HG02938 (cell line): Measurements from ENCODE around the gene INPPL1.

Experiments used
- ATAC-seq: cut with Tn5 transposase; IDR thresholded peaks from one replicate; pipeline ENCODE4 v1.9.1; 2021; ENCODE audit warnings: mild to moderate bottlenecking, moderate library complexity; ENCODE audit not compliant: unreplicated experiment

INPPL1 gene

GRCh38 chr11:72209101-72209500 is 15.5 kb upstream of the INPPL1 start:
- no peak for ATAC-seq

- ATAC-seq, result no peak
These were observed 7.9 kb upstream of the INPPL1 start, which contains the start of gene FOLR2 for GRCh38 chr11:72216638-72217037. Gene FOLR2, plus strand, starts transcription at chr11:72216794. Its CDS starts 1,791 bp downstream, at chr11:72218585.

DNA sequence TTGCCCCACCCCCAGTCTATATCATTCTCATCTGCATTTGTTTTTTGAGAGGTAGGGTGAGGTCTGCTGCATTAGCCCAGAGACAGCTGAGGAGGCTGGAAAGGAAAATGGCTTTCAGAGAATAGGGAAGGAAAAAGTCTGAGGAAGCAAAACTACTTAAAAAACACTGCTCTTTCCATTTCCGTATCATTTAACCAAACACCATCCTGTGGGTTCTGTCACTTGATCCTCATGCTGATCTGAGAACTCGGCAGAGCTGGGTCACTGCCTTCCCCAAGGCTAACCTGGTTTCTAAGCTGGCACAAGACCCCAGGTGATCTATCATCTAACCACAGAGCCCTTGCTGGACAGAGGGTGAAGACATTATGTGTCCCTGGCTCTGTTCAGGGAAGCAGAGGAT is 6.7 kb upstream of the INPPL1 start:
- ATAC-seq, result no peak

DNA sequence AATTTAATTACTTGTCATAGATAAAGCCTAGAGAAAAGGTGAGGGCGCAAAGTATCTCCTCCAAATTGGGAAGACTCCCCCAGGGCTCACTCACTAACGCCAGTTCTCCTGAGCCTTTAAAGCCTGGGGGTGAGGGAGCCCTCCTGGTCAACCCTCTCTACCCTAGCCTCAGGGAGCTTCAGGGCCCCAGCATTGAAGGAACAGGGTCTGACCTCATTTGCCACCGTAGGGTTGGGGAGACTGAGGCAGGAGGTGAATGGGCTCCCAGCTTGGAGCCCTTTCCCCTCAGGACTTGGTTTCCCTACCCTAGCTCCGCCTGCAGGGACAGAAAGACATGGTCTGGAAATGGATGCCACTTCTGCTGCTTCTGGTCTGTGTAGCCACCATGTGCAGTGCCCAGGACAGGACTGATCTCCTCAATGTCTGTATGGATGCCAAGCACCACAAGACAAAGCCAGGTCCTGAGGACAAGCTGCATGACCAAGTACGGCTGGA is 6.3 kb upstream of the INPPL1 start:
- no peak for ATAC-seq

DNA sequence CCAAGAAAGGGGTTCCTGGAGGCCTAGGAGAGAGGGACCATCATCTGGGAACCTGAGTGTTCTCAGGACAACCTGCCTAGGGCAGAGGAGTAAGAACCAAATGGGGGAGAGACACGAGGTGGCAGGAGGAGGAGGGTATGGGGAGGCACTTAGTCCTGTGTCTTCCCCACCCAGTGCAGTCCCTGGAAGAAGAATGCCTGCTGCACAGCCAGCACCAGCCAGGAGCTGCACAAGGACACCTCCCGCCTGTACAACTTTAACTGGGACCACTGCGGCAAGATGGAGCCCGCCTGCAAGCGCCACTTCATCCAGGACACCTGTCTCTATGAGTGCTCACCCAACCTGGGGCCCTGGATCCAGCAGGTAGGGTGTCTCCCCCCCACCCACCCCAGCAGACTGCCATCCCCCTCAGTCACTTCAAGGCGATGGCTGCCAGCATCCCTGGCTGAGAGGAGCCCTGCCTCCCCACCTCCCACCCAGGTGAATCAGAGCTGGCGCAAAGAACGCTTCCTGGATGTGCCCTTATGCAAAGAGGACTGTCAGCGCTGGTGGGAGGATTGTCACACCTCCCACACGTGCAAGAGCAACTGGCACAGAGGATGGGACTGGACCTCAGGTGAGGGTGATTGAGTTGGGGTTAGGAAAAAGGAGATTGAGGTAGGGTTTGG is 3.7 kb upstream of the INPPL1 start:
- ATAC-seq, result no peak

DNA sequence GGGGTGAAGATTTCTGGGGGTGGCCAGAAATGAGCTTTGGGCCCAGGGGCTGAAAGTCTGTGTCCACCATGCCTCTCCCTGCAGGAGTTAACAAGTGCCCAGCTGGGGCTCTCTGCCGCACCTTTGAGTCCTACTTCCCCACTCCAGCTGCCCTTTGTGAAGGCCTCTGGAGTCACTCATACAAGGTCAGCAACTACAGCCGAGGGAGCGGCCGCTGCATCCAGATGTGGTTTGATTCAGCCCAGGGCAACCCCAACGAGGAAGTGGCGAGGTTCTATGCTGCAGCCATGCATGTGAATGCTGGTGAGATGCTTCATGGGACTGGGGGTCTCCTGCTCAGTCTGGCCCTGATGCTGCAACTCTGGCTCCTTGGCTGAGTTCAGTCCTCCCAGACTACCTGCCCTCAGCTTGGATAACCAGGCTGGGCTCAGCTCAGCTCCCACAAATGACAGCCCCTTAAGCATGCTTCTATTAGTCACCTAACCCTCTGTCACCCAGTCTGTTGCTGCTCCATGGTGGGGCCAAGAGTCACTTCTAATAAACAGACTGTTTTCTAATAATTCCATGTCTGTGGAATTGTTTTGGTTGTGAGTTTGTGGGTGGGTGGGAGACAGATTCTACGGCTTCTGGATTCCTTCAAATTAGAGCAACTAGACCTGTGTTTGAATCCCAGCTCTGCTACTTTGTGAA is 3.0 kb upstream of the INPPL1 start:
- ATAC-seq, result no peak

GRCh38 chr11:72222106-72222891 is 2.3 kb upstream of the INPPL1 start:
- ATAC-seq, result no peak

- ATAC-seq, result peak; percentile 63
These were observed 1.5 kb upstream of the INPPL1 start for GRCh38 chr11:72222907-72223614.

- ATAC-seq, result peak; percentile 44
These were observed 678 bp upstream of the INPPL1 start for GRCh38 chr11:72223615-72224563.

DNA sequence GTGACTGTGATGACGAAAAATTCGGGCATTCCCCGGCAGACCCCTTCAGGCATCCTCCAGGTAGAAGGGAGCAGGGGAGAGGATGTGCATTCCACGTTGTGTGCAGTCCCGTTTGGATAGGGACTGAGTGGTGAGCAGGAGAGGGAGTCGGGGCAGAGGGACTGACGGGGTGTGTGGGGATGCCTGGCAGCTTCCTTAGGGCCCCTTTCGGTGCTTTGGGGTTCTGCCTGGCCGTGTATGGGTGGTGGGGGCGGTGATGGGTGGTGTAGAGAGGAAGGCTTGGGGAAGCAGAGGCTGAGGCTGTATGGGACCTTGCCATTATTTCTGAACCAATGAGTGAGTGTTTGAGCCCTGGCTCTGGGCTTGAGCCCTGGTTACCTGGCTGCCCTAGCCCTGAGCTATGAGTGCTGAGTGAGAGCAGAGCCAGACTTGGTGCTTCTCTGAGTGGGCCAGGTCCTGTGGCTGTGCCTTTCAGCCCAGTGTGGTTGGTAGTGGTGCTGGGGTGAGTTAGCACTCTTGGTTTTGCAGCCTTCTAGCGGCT is 914 bp downstream of the INPPL1 start:
- no peak for ATAC-seq

DNA sequence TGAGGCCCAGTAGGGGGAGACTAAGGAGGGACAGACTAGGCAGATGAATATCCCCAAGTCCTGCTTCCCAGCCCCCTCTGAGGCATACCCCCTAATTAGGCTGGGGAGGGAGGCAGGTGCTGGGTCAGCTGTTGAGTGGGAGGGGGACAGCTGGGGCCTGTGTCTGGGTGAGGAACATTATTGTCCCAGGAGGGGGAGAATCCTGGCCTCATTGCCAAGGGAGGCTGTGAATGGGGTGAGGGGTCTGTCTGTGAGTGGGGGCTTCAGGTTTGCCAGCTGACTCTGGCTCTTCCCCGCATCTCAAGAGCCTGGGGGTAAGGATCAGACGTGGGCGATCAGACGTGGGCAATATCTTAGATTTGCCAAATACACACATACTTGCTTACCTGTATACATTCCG is 2.1 kb downstream of the INPPL1 start:
- no peak for ATAC-seq

DNA sequence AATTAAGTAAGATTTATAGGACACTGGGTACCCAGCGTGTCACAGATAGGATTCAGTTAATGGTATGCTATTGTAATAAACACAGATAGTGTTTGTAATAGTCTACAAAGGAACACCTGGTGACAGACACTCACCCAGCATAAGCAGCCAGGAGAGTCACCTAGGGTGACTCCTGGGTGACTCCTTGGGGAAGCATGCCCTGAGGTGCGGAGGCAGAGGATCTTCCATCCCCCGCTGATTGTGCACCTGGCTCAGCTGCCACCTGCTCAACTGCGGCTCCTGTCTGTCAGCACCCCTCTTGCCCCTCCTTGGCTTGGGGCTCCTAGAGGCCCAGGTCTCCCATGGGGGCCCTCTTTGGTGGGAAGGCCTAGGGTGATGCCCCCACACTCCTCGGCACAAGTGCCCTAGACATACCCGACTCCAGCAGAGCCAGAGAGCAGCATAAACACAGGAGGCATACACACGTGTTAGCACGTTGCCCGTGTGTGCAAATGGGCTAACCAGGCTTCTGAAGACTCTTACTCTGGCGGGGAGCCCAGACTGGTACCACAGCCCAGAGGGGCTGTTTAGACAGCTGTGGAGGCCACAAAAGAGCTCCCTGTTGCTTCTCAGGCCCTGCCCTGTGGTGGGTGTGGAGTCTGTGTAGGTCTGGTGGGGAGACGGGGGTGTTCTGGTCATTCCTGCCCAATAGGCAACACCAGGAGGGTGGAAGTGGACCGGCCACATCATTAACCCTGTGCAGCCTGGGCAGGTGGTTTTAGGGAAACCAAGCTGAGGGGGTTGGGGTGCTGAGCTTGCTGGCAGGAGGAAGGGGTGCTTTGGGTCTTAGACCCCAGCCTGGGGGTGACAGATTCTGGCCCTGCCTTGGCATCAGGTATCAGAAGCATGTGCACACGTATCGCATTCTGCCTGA is 3.0 kb downstream of the INPPL1 start:
- no peak for ATAC-seq

GRCh38 chr11:72228229-72228843 is 3.8 kb downstream of the INPPL1 start:
- no peak for ATAC-seq

GRCh38 chr11:72228844-72229231 is 4.3 kb downstream of the INPPL1 start:
- ATAC-seq, result no peak

DNA sequence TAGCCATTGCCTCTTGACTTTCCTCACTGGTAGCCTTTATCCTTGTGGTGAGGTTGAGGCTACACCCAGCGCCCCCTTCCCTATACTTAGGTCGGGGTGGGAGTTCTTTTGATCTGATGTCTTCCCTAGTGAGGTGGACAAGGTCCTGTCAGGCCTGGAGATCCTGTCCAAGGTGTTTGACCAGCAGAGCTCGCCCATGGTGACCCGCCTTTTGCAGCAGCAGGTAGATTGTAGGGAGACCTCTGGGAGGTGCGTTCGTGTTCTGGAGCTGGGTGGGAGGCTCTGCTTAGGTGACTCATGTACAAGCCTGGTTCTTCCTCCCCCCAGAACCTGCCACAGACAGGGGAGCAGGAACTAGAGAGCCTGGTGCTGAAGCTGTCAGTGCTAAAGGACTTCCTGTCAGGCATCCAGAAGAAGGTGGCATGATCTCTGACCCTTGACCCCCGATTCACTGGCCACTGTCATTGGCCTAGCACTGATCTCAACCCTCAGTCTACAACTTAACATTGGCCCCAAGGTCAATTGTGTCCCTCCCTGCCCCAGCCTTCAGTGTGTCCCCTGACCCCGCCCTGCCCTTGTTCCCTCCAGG is 4.9 kb downstream of the INPPL1 start:
- no peak for ATAC-seq

DNA sequence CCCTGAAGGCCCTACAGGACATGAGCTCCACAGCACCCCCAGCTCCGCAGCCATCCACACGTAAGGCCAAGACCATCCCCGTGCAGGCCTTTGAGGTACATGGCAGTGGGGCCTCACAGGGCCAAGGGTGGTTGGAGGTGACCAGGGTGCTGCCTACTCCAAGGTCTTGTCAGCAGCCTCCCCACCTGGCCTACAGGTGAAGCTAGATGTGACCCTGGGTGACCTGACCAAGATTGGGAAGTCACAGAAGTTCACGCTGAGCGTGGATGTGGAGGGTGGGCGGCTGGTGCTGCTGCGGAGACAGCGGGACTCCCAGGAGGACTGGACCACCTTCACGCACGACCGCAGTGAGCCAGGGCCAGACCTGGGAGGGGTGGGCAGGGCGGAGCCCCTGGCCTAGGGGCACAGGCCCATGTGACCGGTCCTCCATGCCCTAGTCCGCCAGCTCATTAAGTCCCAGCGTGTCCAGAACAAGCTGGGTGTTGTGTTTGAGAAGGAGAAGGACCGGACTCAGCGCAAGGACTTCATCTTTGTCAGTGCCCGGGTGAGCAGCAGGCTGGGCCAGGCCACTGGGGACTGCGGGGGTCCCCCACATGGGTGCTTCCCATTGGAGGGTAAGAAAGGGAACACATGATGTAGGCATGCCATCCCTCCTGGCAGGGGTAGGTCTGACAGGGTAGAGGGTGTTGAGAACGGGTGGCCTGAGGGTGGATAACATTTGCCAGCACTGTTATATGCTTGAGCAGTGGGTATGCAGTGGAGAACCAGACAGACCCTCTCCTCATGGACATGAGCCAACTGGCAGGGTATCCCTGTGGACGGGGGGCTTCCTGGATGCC is 5.6 kb downstream of the INPPL1 start:
- no peak for ATAC-seq
